ENCODE measurements around the gene APLP2.

Gene APLP2

GRCh38 chr11:130178441-130179339 is 109.0 kb downstream of the APLP2 start:
- Histone ChIP-seq H3K36me3 (ENCODE audit: low read length) (0 out of 2 replicates have a peak, but pooled peaks cover 2% of the 10 kb centered on the region), H3K4me3 (ENCODE audit: insufficient read depth, low read length, poor library complexity, severe bottlenecking) (peak overlapping the region; percentile 20), H3K9ac (ENCODE audit: low read length) (peak overlapping the region; percentile 56), H3K27me3 (ENCODE audit: low read length) (no peaks in the 10 kb centered on the region), H3K9me2 (replicated peaks; ENCODE audit: insufficient read depth, low read length) (no peaks in the 10 kb centered on the region), H4K20me1 (ENCODE audit: low read depth, low read length) (no peaks in the 10 kb centered on the region), H3K27ac (ENCODE audit: low read depth, low read length) (peak overlapping the region; percentile 100), H2AFZ (ENCODE audit: low read depth, low read length, severe bottlenecking) (no peak overlapping the region), H3K79me2 (ENCODE audit: insufficient read depth, low read length) (peaks cover 80% of the 10 kb centered on the region), H3K4me2 (ENCODE audit: low read depth, low read length, poor library complexity, severe bottlenecking) (peak overlapping the region; percentile 72), H3K9me3 (ENCODE audit: insufficient read depth, low read length) (no peaks in the 10 kb centered on the region), H3F3A (ENCODE audit: insufficient read depth) (peaks cover 53% of the 10 kb centered on the region)
- no peak for TF ChIP-seq EZH2phosphoT487 (conservative IDR thresholded peaks at IDR 0.05; ENCODE audit: low read length)
- no peak for TF ChIP-seq CTCF (IDR thresholded peaks at IDR 0.05; ENCODE audit: insufficient read depth, low read length, poor library complexity, severe bottlenecking)

GRCh38 chr11:130179396-130180306 is 110.0 kb downstream of the APLP2 start:
- H3K9me2 ChIP-seq (replicated peaks; ENCODE audit: insufficient read depth, low read length), result no peaks in the 10 kb centered on the region
- peak overlapping the region; percentile 56 for H3K9ac ChIP-seq (ENCODE audit: low read length)
- H3K4me3 ChIP-seq (ENCODE audit: insufficient read depth, low read length, poor library complexity, severe bottlenecking), result peak overlapping the region; percentile 20
- H3K79me2 ChIP-seq (ENCODE audit: insufficient read depth, low read length), result peaks cover 80% of the 10 kb centered on the region
- no peaks in the 10 kb centered on the region for H3K27me3 ChIP-seq (ENCODE audit: low read length)
- peak overlapping the region; percentile 72 for H3K4me2 ChIP-seq (ENCODE audit: low read depth, low read length, poor library complexity, severe bottlenecking)
- H4K20me1 ChIP-seq (ENCODE audit: low read depth, low read length), result no peaks in the 10 kb centered on the region
- no peaks in the 10 kb centered on the region for H3K9me3 ChIP-seq (ENCODE audit: insufficient read depth, low read length)
- H3F3A ChIP-seq (ENCODE audit: insufficient read depth), result peaks cover 51% of the 10 kb centered on the region
- H3K36me3 ChIP-seq (ENCODE audit: low read length), result no peaks in the 10 kb centered on the region
- TF ChIP-seq CTCF (IDR thresholded peaks at IDR 0.05; ENCODE audit: insufficient read depth, low read length, poor library complexity, severe bottlenecking) (no peak), EZH2phosphoT487 (conservative IDR thresholded peaks at IDR 0.05; ENCODE audit: low read length) (no peak)
- no peak overlapping the region for H2AFZ ChIP-seq (ENCODE audit: low read depth, low read length, severe bottlenecking)
- H3K27ac ChIP-seq (ENCODE audit: low read depth, low read length), result peak overlapping the region; percentile 100

GRCh38 chr11:130180491-130180890 is 110.8 kb downstream of the APLP2 start:
- Histone ChIP-seq H3K27me3 (ENCODE audit: low read length) (no peaks in the 10 kb centered on the region), H2AFZ (ENCODE audit: low read depth, low read length, severe bottlenecking) (no peak overlapping the region), H3K4me3 (ENCODE audit: insufficient read depth, low read length, poor library complexity, severe bottlenecking) (peak overlapping the region; percentile 36), H3K36me3 (ENCODE audit: low read length) (no peaks in the 10 kb centered on the region), H3K27ac (ENCODE audit: low read depth, low read length) (peak overlapping the region; percentile 100), H3F3A (ENCODE audit: insufficient read depth) (peaks cover 51% of the 10 kb centered on the region), H4K20me1 (ENCODE audit: low read depth, low read length) (no peaks in the 10 kb centered on the region), H3K9me3 (ENCODE audit: insufficient read depth, low read length) (no peaks in the 10 kb centered on the region), H3K4me2 (ENCODE audit: low read depth, low read length, poor library complexity, severe bottlenecking) (peak overlapping the region; percentile 72), H3K9me2 (replicated peaks; ENCODE audit: insufficient read depth, low read length) (no peaks in the 10 kb centered on the region), H3K9ac (ENCODE audit: low read length) (peak overlapping the region; percentile 56), H3K79me2 (ENCODE audit: insufficient read depth, low read length) (peaks cover 81% of the 10 kb centered on the region)
- no peak for TF ChIP-seq CTCF (IDR thresholded peaks at IDR 0.05; ENCODE audit: insufficient read depth, low read length, poor library complexity, severe bottlenecking)
- no peak for TF ChIP-seq EZH2phosphoT487 (conservative IDR thresholded peaks at IDR 0.05; ENCODE audit: low read length)
